ENCODE measurements around the gene ERG. TPM values are rescaled to one million over a fixed set of nuclear protein-coding genes. Genes with fewer than 3 reads are reported as not detected.

Gene ERG
- total and polyA plus RNA-seq, 5 donors from 2014 or later: 1.5 TPM; not detected in 4

GRCh38 chr21:38351961-38352521 is 146.2 kb downstream of the ERG start:
- no peak for ATAC-seq (ENCODE audit: low read depth in 2 of 2)
- no peaks in the 10 kb centered on the region for H3K36me3 Mint-ChIP-seq
- H3K4me1 ChIP-seq (ENCODE audit: control insufficient read depth, insufficient read depth, low read length, poor library complexity, severe bottlenecking): no peaks in the 10 kb centered on the region
- H3K27ac ChIP-seq (ENCODE audit: insufficient read depth, low read length, poor library complexity, severe bottlenecking): no peak overlapping the region
- H3K27me3 Mint-ChIP-seq: no peaks in the 10 kb centered on the region
- H3K36me3 ChIP-seq (ENCODE audit: control insufficient read depth, insufficient read depth, low read length): no peaks in the 10 kb centered on the region
- H3K4me3 ChIP-seq (ENCODE audit: low read depth, low read length): no peak overlapping the region
- peaks cover 0 to 2% (median 0%) of the 10 kb centered on the region in 7 donors for H3K9me3 Mint-ChIP-seq
- DNase-seq: no peak
- no peak overlapping the region for H3K4me3 Mint-ChIP-seq
- H3K9me3 ChIP-seq (ENCODE audit: control insufficient read depth in 2 of 2, low read length in 2 of 2): no peaks in the 10 kb centered on the region
- H3K4me1 Mint-ChIP-seq: peaks cover 0 to 5% (median 0%) of the 10 kb centered on the region in 4 donors
- H3K27ac Mint-ChIP-seq: no peak overlapping the region
- no peaks in the 10 kb centered on the region for H3K27me3 ChIP-seq (ENCODE audit: control insufficient read depth, insufficient read depth, low read length)

DNA sequence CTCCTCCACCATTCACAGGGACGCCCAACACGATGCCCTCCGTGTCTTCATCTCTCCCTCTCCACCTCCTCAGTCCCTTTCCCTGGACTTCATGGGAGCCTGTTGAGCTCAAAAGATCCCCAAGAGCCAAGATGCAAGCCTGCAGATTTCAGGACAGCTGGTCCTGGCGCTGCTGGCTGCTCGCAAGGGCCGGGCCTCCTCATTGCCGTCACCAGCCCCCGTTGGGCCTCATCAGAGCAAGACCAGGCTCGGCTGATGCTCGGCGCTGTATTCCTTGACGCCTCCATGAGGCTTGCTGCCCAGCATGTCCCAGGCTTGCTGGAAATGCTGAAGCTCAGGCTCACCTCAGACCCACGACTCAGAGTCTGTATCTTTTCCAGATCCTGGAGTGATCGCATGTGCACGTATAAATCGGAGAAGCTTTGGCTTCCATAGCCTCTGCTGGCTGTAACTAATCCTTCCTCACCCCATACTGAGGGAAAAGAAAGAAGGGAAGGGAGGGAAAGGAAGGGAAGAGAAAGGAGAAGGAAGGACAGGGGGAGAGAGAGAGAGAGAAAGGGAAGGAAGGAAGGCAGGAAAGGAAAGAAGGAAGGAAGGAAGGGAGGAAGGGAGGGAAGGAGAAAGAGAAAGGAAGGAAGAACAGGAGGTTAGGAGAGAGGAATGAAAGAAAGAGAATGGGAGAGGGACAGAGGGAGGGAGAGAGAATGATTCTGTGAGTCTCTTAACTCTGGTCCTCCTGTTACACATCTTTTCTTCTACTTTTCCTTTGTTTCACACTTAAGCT is 146.9 kb downstream of the ERG start:
- Histone ChIP-seq H3K36me3 (ENCODE audit: control insufficient read depth, insufficient read depth, low read length) (no peaks in the 10 kb centered on the region), H3K27me3 (ENCODE audit: control insufficient read depth, insufficient read depth, low read length) (no peaks in the 10 kb centered on the region), H3K27ac (ENCODE audit: insufficient read depth, low read length, poor library complexity, severe bottlenecking) (no peak overlapping the region), H3K9me3 (ENCODE audit: control insufficient read depth in 2 of 2, low read length in 2 of 2) (no peaks in the 10 kb centered on the region), H3K4me1 (ENCODE audit: control insufficient read depth, insufficient read depth, low read length, poor library complexity, severe bottlenecking) (no peaks in the 10 kb centered on the region), H3K4me3 (ENCODE audit: low read depth, low read length) (no peak overlapping the region)
- H3K4me1 Mint-ChIP-seq: peaks cover 0 to 2% (median 0%) of the 10 kb centered on the region in 4 donors
- H3K27me3 Mint-ChIP-seq: no peaks in the 10 kb centered on the region
- no peaks in the 10 kb centered on the region for H3K36me3 Mint-ChIP-seq
- H3K27ac Mint-ChIP-seq: no peak overlapping the region
- DNase-seq: no peak
- H3K9me3 Mint-ChIP-seq: peaks cover 0 to 2% (median 0%) of the 10 kb centered on the region in 7 donors
- ATAC-seq (ENCODE audit: low read depth in 2 of 2): no peak
- H3K4me3 Mint-ChIP-seq: no peak overlapping the region

DNA sequence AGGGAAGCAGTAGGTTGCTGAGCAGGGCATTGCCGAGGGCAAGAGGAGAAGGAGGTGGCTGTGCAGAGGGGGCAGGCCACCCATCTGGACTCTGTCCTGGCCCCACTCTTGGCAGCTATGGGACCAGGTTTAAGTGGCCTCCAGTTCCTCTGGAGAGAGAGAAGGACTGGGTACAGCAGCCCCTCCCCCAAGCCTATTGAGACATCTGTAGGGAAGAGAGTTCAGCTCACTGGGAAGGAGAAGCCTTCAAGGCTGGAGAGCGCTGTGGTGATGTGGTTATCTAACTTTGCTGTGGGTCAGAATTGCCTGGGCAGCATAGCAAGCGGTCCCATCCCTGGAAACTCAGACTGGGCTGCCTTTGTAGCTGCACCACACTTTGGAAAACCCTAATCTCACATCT is 147.6 kb downstream of the ERG start:
- Histone ChIP-seq H3K4me1 (ENCODE audit: control insufficient read depth, insufficient read depth, low read length, poor library complexity, severe bottlenecking) (no peaks in the 10 kb centered on the region), H3K27me3 (ENCODE audit: control insufficient read depth, insufficient read depth, low read length) (no peaks in the 10 kb centered on the region), H3K36me3 (ENCODE audit: control insufficient read depth, insufficient read depth, low read length) (no peaks in the 10 kb centered on the region), H3K27ac (ENCODE audit: insufficient read depth, low read length, poor library complexity, severe bottlenecking) (no peak overlapping the region), H3K4me3 (ENCODE audit: low read depth, low read length) (no peak overlapping the region), H3K9me3 (ENCODE audit: control insufficient read depth in 2 of 2, low read length in 2 of 2) (no peaks in the 10 kb centered on the region)
- Mint-ChIP-seq H3K27me3 (no peaks in the 10 kb centered on the region), H3K27ac (no peak overlapping the region), H3K4me1 (no peaks in the 10 kb centered on the region), H3K9me3 (peaks cover 0 to 2% (median 0%) of the 10 kb centered on the region in 7 donors), H3K36me3 (no peaks in the 10 kb centered on the region), H3K4me3 (no peak overlapping the region)
- DNase-seq (no peak), ATAC-seq (ENCODE audit: low read depth in 2 of 2) (no peak)

DNA sequence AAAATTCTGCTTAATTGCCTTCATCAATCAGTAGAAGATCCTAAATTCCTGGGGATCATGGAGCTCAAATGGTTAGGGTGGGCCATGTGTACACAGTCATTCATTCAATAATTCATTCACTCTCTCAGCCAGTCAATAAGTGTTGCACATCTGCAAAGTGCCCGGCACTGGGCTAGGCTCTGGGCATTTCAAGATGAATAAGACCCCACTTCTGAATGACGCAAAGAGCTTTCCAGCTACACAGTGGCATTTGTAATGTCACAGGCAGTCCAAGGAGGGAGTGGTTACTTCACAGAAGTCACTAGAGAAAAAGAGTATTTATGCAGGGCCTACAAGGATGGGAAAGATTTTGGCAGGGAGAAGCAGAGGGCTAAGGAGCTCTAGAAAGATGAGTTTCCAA is 148.3 kb downstream of the ERG start:
- Histone ChIP-seq H3K9me3 (ENCODE audit: control insufficient read depth in 2 of 2, low read length in 2 of 2) (no peaks in the 10 kb centered on the region), H3K4me1 (ENCODE audit: control insufficient read depth, insufficient read depth, low read length, poor library complexity, severe bottlenecking) (no peaks in the 10 kb centered on the region), H3K27ac (ENCODE audit: insufficient read depth, low read length, poor library complexity, severe bottlenecking) (no peak overlapping the region), H3K36me3 (ENCODE audit: control insufficient read depth, insufficient read depth, low read length) (no peaks in the 10 kb centered on the region), H3K4me3 (ENCODE audit: low read depth, low read length) (no peak overlapping the region), H3K27me3 (ENCODE audit: control insufficient read depth, insufficient read depth, low read length) (no peaks in the 10 kb centered on the region)
- H3K4me1 Mint-ChIP-seq: no peaks in the 10 kb centered on the region
- peaks cover 0 to 2% (median 0%) of the 10 kb centered on the region in 7 donors for H3K9me3 Mint-ChIP-seq
- H3K27ac Mint-ChIP-seq: no peak overlapping the region
- no peaks in the 10 kb centered on the region for H3K27me3 Mint-ChIP-seq
- no peak overlapping the region for H3K4me3 Mint-ChIP-seq
- ATAC-seq (ENCODE audit: low read depth in 2 of 2): no peak
- no peak for DNase-seq
- no peaks in the 10 kb centered on the region for H3K36me3 Mint-ChIP-seq

DNA sequence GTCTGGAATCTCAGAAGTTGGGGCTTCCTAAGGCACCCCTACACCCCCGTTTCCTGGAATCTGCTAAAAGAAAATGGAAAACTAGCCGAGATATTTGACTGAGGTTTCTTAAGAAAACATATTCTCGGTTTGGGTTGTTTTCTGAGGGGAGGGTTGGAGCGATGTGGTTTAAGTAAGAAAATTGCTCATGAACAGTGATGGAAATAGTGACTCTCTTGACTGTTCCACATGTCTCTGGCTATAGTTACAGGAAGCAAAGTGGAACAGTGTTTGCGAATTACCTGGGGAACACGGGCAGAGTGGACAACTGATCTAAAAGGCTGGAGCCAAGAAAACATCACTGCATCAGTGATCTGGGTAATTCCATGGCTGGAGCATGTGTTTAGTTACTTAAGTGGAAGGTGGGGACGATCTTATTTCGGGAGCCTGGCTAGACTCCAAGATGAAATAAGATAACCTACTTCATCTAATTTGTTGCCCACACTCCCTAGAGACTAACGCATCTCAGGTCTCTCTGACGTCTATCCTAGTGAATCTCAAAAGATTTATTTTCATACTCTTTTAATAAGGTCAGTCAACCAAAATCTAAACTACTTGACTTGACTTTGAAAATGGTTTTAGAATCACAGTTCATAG is 149.0 kb downstream of the ERG start:
- H3K27ac Mint-ChIP-seq: no peak overlapping the region
- no peak for ATAC-seq (ENCODE audit: low read depth in 2 of 2)
- no peak for DNase-seq

DNA sequence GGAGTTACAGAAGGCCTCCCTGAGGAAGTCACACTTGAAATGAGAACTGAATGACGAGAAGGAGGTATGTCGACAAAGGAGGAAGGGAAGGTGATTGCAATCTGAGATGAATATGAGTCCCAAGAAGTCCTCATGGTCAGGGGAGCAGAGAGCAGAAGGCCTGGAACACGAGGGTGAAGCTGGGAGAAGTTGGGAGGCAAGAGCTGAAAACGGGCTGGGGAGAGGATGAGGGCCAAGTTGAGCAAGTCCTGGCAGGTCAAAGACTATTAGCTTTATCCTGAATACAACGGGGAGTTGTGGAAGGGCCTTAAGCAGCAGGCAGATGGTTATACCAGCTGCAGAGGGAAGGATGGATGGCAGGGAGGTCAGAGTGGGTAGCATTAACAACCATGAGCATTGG is 152.0 kb downstream of the ERG start:
- Mint-ChIP-seq H3K4me1 (no peaks in the 10 kb centered on the region), H3K27ac (no peak overlapping the region), H3K4me3 (no peak overlapping the region), H3K27me3 (no peaks in the 10 kb centered on the region), H3K9me3 (peaks cover 0 to 2% (median 0%) of the 10 kb centered on the region in 7 donors), H3K36me3 (no peaks in the 10 kb centered on the region)
- ATAC-seq (ENCODE audit: low read depth in 2 of 2) (no peak), DNase-seq (no peak)
- Histone ChIP-seq H3K9me3 (ENCODE audit: control insufficient read depth in 2 of 2, low read length in 2 of 2) (no peaks in the 10 kb centered on the region), H3K4me3 (ENCODE audit: low read depth, low read length) (no peak overlapping the region), H3K27me3 (ENCODE audit: control insufficient read depth, insufficient read depth, low read length) (no peaks in the 10 kb centered on the region), H3K36me3 (ENCODE audit: control insufficient read depth, insufficient read depth, low read length) (no peaks in the 10 kb centered on the region), H3K27ac (ENCODE audit: insufficient read depth, low read length, poor library complexity, severe bottlenecking) (no peak overlapping the region), H3K4me1 (ENCODE audit: control insufficient read depth, insufficient read depth, low read length, poor library complexity, severe bottlenecking) (no peaks in the 10 kb centered on the region)

More for the DNA sequence above, 149.0 kb downstream of the ERG start:
- Histone ChIP-seq H3K27me3 (ENCODE audit: control insufficient read depth, insufficient read depth, low read length) (no peaks in the 10 kb centered on the region), H3K4me3 (ENCODE audit: low read depth, low read length) (no peak overlapping the region), H3K36me3 (ENCODE audit: control insufficient read depth, insufficient read depth, low read length) (no peaks in the 10 kb centered on the region), H3K4me1 (ENCODE audit: control insufficient read depth, insufficient read depth, low read length, poor library complexity, severe bottlenecking) (no peaks in the 10 kb centered on the region), H3K27ac (ENCODE audit: insufficient read depth, low read length, poor library complexity, severe bottlenecking) (no peak overlapping the region), H3K9me3 (ENCODE audit: control insufficient read depth in 2 of 2, low read length in 2 of 2) (no peaks in the 10 kb centered on the region)
- Mint-ChIP-seq H3K4me3 (no peak overlapping the region), H3K36me3 (no peaks in the 10 kb centered on the region), H3K27me3 (no peaks in the 10 kb centered on the region), H3K9me3 (peaks cover 0 to 2% (median 0%) of the 10 kb centered on the region in 7 donors), H3K4me1 (no peaks in the 10 kb centered on the region)

DNA sequence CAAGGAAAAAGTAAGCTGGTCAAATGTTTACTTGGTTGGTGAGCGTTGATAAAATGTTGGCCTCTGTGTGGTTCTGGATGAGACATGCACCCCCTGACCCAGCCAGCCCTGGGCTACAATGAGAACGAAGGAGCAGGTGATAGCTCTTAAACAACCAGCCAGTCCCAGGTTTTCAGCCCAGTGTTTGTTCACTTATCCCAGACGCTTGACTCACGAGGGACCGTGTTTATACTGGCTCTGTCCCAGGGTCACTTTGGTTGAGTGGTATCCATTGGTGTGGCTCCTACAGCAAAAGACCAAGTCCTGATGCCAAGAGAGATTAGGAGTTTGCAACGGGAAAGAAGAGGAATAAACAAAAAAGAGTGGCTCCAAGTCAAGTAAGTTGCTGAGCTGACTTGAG is 154.6 kb downstream of the ERG start:
- H3K27me3 ChIP-seq (ENCODE audit: control insufficient read depth, insufficient read depth, low read length): no peaks in the 10 kb centered on the region
- H3K27ac Mint-ChIP-seq: no peak overlapping the region
- H3K36me3 ChIP-seq (ENCODE audit: control insufficient read depth, insufficient read depth, low read length): no peaks in the 10 kb centered on the region
- DNase-seq (no peak), ATAC-seq (ENCODE audit: low read depth in 2 of 2) (no peak)
- no peaks in the 10 kb centered on the region for H3K27me3 Mint-ChIP-seq
- no peaks in the 10 kb centered on the region for H3K9me3 ChIP-seq (ENCODE audit: control insufficient read depth in 2 of 2, low read length in 2 of 2)
- H3K4me3 ChIP-seq (ENCODE audit: low read depth, low read length): no peak overlapping the region
- no peaks in the 10 kb centered on the region for H3K4me1 ChIP-seq (ENCODE audit: control insufficient read depth, insufficient read depth, low read length, poor library complexity, severe bottlenecking)
- H3K4me1 Mint-ChIP-seq: no peaks in the 10 kb centered on the region
- H3K36me3 Mint-ChIP-seq: no peaks in the 10 kb centered on the region
- H3K27ac ChIP-seq (ENCODE audit: insufficient read depth, low read length, poor library complexity, severe bottlenecking): no peak overlapping the region
- peaks cover 0 to 3% (median 0%) of the 10 kb centered on the region in 7 donors for H3K9me3 Mint-ChIP-seq
- no peak overlapping the region for H3K4me3 Mint-ChIP-seq
